ENCODE measurements around the gene FBXL7. TPM values are rescaled to one million over a fixed set of nuclear protein-coding genes. Genes with fewer than 3 reads are reported as not detected.
A peak's percentile ranks its signal among the peaks of the same experiment; 100 is the strongest.

The FBXL7 gene
- total and polyA plus RNA-seq, 9 of the 15 experiments (the other 6 are each of a cell fraction or from before 2014, with no cell fraction given), result 0.04 to 0.08 TPM; not detected in 7

DNA sequence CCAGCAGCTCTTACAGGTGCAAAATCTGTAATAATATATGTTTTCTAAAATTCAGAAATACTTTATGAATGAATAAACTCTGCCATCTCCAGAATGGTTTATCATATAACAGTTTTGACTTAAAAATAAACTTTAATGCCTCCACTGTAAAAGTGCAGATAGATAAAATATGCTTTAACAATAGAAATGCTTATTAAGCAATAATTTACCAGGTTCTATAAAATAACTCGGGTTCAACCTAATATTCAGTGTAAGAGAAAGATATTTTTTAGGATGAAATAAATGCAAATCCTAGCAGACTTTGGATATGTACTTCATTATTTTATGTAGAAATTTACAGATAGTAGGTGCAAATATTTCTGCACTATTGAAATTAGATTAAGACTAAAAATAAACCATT is 74.1 kb downstream of the FBXL7 start:
- CTCF ChIA-PET (ENCODE audit: low intra/inter-chr PET ratio), result no interaction called here
- FAIRE-seq, result no peak
- WGBS (ENCODE audit: insufficient coverage, low coverage, missing lambda C conversion rate), result 0% methylated on average over 1 of the region's 1 CpG

GRCh38 chr5:15574806-15575325 is 74.9 kb downstream of the FBXL7 start:
- Histone ChIP-seq H3K9ac (ENCODE audit: insufficient read depth in 1 of 2, low read depth in 2 of 2, low read length in 2 of 2) (no peak overlapping the region), H3K9me3 (replicated peaks; ENCODE audit: control insufficient read depth, insufficient read depth, low read depth, low read length) (no peaks in the 10 kb centered on the region; the same call in 1 of the 2 replicates), H3K4me3 (no peak overlapping the region), H4K20me1 (replicated peaks; ENCODE audit: control insufficient read depth, insufficient read depth, low read length) (no peaks in the 10 kb centered on the region), H3K4me1 (replicated peaks in 1 of 2; ENCODE audit: control insufficient read depth in 2 of 2, insufficient read depth in 2 of 2, low read length in 2 of 2) (no peaks in the 10 kb centered on the region), H3K4me2 (ENCODE audit: insufficient read depth, low read length) (no peak overlapping the region), H3K27ac (ENCODE audit: extremely low read depth, low read depth, low read length) (no peak overlapping the region), H3K36me3 (ENCODE audit: control insufficient read depth, insufficient read depth, low read length) (no peaks in the 10 kb centered on the region), H3K79me2 (ENCODE audit: control insufficient read depth, insufficient read depth, low read length) (no peaks in the 10 kb centered on the region), H3K9me1 (ENCODE audit: control insufficient read depth, insufficient read depth, low read length) (no peaks in the 10 kb centered on the region), H2AFZ (ENCODE audit: low read depth, low read length) (no peak overlapping the region), H3K27me3 (ENCODE audit: control insufficient read depth in 2 of 2, insufficient read depth in 2 of 2, low read length in 2 of 2) (no peaks in the 10 kb centered on the region)
- DNase-seq (ENCODE audit: extremely low read depth in 1 of 4, low spot score in 3 of 4) (no peak), FAIRE-seq (no peak), ATAC-seq (no peak)
- POLR2A ChIA-PET, result no interaction called here
- intact Hi-C loops (cut with micrococcal nuclease), result no loop called here
- in situ Hi-C loops (cut with MboI), result no loop called here
- TF ChIP-seq HMG20A (CRISPR knock-in tag; conservative IDR thresholded peaks at IDR 0.05), result no peak
- no peak for TF ChIP-seq ZNF511 (CRISPR knock-in tag; IDR thresholded peaks at IDR 0.05)
- TF ChIP-seq NBN (IDR thresholded peaks at IDR 0.05; ENCODE audit: low read depth), result no peak
- TF ChIP-seq RFX1 (IDR thresholded peaks at IDR 0.05), result no peak
- TF ChIP-seq TCFL5 (CRISPR knock-in tag; conservative IDR thresholded peaks at IDR 0.05), result no peak
- no peak for TF ChIP-seq SREBF1 (IDR thresholded peaks at IDR 0.05; ENCODE audit: borderline replicate concordance, low read depth, low read length)
- no peak for TF ChIP-seq MTA1 (IDR thresholded peaks at IDR 0.05; ENCODE audit: borderline replicate concordance)
- no peak for TF ChIP-seq POLR2AphosphoS5 (IDR thresholded peaks at IDR 0.05; ENCODE audit: control insufficient read depth, insufficient read depth, low read depth, low read length)
- TF ChIP-seq TRIM28 (IDR thresholded peaks at IDR 0.05), result no peak
- TF ChIP-seq, protein P1, sequence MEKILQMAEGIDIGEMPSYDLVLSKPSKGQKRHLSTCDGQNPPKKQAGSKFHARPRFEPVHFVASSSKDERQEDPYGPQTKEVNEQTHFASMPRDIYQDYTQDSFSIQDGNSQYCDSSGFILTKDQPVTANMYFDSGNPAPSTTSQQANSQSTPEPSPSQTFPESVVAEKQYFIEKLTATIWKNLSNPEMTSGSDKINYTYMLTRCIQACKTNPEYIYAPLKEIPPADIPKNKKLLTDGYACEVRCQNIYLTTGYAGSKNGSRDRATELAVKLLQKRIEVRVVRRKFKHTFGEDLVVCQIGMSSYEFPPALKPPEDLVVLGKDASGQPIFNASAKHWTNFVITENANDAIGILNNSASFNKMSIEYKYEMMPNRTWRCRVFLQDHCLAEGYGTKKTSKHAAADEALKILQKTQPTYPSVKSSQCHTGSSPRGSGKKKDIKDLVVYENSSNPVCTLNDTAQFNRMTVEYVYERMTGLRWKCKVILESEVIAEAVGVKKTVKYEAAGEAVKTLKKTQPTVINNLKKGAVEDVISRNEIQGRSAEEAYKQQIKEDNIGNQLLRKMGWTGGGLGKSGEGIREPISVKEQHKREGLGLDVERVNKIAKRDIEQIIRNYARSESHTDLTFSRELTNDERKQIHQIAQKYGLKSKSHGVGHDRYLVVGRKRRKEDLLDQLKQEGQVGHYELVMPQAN (IDR thresholded peaks at IDR 0.05; ENCODE audit: borderline replicate concordance), result no peak
- no peak for TF ChIP-seq POLR2B (IDR thresholded peaks at IDR 0.05; ENCODE audit: low read depth, partially characterized antibody)
- TF ChIP-seq RBM22 (IDR thresholded peaks at IDR 0.05; ENCODE audit: low read depth, low read length, poor library complexity, severe bottlenecking), result no peak
- BruUV-seq (replicated peaks), result no TSS peak
- CTCF ChIA-PET (ENCODE audit: low intra/inter-chr PET ratio), result no interaction called here
- 4% methylated on average over 2 of the region's 3 CpGs for WGBS (ENCODE audit: insufficient coverage, low coverage, missing lambda C conversion rate)

More for the DNA sequence above, 74.1 kb downstream of the FBXL7 start:
- no TSS peak for BruUV-seq (replicated peaks)
- ATAC-seq (no peak), DNase-seq (ENCODE audit: extremely low read depth in 1 of 4, low spot score in 3 of 4) (no peak)
- Histone ChIP-seq H3K4me3 (no peak overlapping the region), H3K27me3 (ENCODE audit: control insufficient read depth in 2 of 2, insufficient read depth in 2 of 2, low read length in 2 of 2) (no peaks in the 10 kb centered on the region), H3K4me2 (ENCODE audit: insufficient read depth, low read length) (no peak overlapping the region), H3K9ac (ENCODE audit: insufficient read depth in 1 of 2, low read depth in 2 of 2, low read length in 2 of 2) (no peak overlapping the region), H4K20me1 (replicated peaks; ENCODE audit: control insufficient read depth, insufficient read depth, low read length) (no peaks in the 10 kb centered on the region), H2AFZ (ENCODE audit: low read depth, low read length) (no peak overlapping the region), H3K36me3 (ENCODE audit: control insufficient read depth, insufficient read depth, low read length) (no peaks in the 10 kb centered on the region), H3K9me1 (ENCODE audit: control insufficient read depth, insufficient read depth, low read length) (no peaks in the 10 kb centered on the region), H3K79me2 (ENCODE audit: control insufficient read depth, insufficient read depth, low read length) (no peaks in the 10 kb centered on the region), H3K9me3 (replicated peaks; ENCODE audit: control insufficient read depth, insufficient read depth, low read depth, low read length) (no peaks in the 10 kb centered on the region), H3K4me1 (replicated peaks in 1 of 2; ENCODE audit: control insufficient read depth in 2 of 2, insufficient read depth in 2 of 2, low read length in 2 of 2) (no peaks in the 10 kb centered on the region), H3K27ac (ENCODE audit: extremely low read depth, low read depth, low read length) (no peak overlapping the region)
- in situ Hi-C loops (cut with MboI), result no loop called here
- POLR2A ChIA-PET, result no interaction called here
- peak; percentile 44; the same call in 1 of the 2 replicates for TF ChIP-seq MAFF (IDR thresholded peaks at IDR 0.05; ENCODE audit: low read length)
- TF ChIP-seq MAFK (IDR thresholded peaks at IDR 0.05; ENCODE audit: low read length), result peak; percentile 24; the same call in 1 of the 2 replicates
- TF ChIP-seq ZNF316 (IDR thresholded peaks at IDR 0.05), result peak; percentile 69
- TF ChIP-seq TAF7 (tag; IDR thresholded peaks at IDR 0.05), result no peak
- intact Hi-C loops (cut with micrococcal nuclease), result no loop called here

Data from K562 (cell line).